Measurements from ENCODE around the gene GASK1A.

GRCh38 chr3:43104660-43105595, 125.8 kb downstream of the GASK1A start:
- TF ChIP-seq CTCF (IDR thresholded peaks at IDR 0.05) (no peak), POLR2A (IDR thresholded peaks at IDR 0.05) (no peak)

Data from body of pancreas (tissue), 4 donors.